Fibroblast of the aortic adventitia (primary cell): ENCODE data around the gene MTTP. TPM values are rescaled to one million over a fixed set of nuclear protein-coding genes. Genes with fewer than 3 reads are reported as not detected.

Experiments used
- DNase-seq: peaks from one replicate; pipeline ENCODE4 v3.0.0-alpha.2; 2010; ENCODE audit warnings: low read depth
- H3K4me3 ChIP-seq: 2 replicates; pipeline ENCODE4 v1.5.1; 2011; ENCODE audit warnings: low read depth, mild to moderate bottlenecking, control low read depth, low read length, moderate library complexity
- total RNA-seq: library from RNA; depleted of rRNA; stranded (reverse); fragments of >200 nt; gene quantifications from 2 replicates; pipeline ENCODE4 v1.2.3, GENCODE V29; 2012; ENCODE audit warnings: low replicate concordance
- TF ChIP-seq, protein P1 (sequence below): IDR thresholded peaks from 2 replicates; pipeline ENCODE4 v1.5.1; 2011; ENCODE audit warnings: mild to moderate bottlenecking, low read length, control low read depth, inconsistent platforms; ENCODE audit not compliant: insufficient read depth

Gene MTTP
- total RNA-seq, 1 donor: 0.09 TPM

DNA sequence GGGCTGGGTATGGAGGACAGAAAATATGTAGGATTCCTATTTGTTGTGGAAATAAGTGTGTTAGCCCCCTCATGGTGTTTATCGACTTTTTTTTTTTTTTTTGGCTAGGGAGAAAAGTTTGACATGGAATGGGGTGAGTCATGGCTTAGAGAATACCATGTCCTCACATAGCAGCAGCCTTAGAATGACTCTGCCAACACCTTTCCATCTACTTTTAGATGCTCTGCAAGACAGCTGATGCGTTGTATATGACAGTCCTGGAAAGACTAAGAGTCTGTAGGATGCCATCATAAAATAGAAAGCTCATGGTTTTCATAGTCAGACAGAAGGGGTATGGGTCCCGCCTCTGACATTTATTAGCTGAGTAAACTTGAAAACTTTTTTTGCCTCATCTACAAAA lies 37.7 kb downstream of the MTTP start:
- no peak for DNase-seq
- no peak overlapping the region for H3K4me3 ChIP-seq
- TF ChIP-seq, protein P1, sequence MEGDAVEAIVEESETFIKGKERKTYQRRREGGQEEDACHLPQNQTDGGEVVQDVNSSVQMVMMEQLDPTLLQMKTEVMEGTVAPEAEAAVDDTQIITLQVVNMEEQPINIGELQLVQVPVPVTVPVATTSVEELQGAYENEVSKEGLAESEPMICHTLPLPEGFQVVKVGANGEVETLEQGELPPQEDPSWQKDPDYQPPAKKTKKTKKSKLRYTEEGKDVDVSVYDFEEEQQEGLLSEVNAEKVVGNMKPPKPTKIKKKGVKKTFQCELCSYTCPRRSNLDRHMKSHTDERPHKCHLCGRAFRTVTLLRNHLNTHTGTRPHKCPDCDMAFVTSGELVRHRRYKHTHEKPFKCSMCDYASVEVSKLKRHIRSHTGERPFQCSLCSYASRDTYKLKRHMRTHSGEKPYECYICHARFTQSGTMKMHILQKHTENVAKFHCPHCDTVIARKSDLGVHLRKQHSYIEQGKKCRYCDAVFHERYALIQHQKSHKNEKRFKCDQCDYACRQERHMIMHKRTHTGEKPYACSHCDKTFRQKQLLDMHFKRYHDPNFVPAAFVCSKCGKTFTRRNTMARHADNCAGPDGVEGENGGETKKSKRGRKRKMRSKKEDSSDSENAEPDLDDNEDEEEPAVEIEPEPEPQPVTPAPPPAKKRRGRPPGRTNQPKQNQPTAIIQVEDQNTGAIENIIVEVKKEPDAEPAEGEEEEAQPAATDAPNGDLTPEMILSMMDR: no peak

DNA sequence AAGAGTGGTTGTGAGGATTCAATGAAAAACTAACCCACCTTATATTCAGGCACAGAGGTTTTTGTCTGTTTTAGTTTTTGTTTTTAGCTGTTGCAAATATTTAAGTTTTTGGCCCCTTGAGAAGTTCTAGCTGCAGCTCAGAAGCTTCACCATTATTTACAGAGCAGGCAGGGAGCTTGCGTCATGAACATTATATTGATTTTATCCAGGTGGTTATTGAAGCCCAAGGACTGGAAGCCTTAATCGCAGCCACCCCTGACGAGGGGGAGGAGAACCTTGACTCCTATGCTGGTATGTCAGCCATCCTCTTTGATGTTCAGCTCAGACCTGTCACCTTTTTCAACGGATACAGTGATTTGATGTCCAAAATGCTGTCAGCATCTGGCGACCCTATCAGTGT lies 38.1 kb downstream of the MTTP start:
- H3K4me3 ChIP-seq: no peak overlapping the region
- TF ChIP-seq, protein P1: no peak
- no peak for DNase-seq

DNA sequence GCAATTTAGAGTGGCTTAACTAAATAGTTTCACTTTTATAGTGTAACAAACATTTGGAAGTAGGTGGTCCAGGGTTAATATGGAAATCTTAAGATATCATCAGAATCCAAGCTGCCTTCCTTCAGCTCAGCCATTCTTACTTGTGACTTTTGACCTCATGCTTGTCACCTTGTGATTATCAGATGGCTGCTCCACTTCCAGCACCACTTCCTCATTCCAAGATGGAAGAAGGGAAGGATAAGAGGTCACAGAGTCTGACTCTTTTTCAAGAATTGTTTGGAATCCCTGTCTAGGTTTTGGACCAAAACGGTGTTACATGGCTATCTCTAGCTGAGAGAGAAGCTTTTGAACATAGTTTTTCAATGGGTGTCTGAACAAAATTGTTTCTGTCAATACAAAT lies 39.9 kb downstream of the MTTP start:
- H3K4me3 ChIP-seq: no peak overlapping the region
- DNase-seq: no peak
- TF ChIP-seq, protein P1: no peak

GRCh38 chr4:99615170-99615820 lies 40.7 kb downstream of the MTTP start:
- TF ChIP-seq, protein P1: no peak
- no peak for DNase-seq
- no peak overlapping the region for H3K4me3 ChIP-seq

DNA sequence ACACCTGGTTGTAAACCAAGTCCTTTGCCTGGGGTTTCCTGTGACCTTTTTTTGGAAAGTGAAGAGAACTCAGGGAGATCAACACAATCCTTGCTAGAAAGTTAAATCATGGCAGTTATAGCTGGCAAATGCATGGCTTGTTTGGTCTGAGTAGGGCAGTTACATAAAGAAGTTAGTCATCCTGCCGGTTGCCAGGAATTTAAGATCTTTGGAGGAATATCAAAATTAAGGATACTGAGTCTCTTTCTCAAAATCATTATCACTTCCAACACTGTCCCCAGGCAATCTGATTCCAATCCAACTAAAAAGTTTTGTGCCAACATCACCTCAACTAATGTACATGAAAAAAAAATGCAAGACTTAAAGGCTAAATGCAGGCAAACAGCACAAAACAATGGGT lies 42.8 kb downstream of the MTTP start:
- no peak overlapping the region for H3K4me3 ChIP-seq
- peak; percentile 29 for DNase-seq
- TF ChIP-seq, protein P1: no peak

GRCh38 chr4:99622341-99622740 lies 47.7 kb downstream of the MTTP start:
- no peak for DNase-seq
- H3K4me3 ChIP-seq: no peak overlapping the region
- TF ChIP-seq, protein P1: no peak
